ENCODE results near the gene RSBN1L.

DNA sequence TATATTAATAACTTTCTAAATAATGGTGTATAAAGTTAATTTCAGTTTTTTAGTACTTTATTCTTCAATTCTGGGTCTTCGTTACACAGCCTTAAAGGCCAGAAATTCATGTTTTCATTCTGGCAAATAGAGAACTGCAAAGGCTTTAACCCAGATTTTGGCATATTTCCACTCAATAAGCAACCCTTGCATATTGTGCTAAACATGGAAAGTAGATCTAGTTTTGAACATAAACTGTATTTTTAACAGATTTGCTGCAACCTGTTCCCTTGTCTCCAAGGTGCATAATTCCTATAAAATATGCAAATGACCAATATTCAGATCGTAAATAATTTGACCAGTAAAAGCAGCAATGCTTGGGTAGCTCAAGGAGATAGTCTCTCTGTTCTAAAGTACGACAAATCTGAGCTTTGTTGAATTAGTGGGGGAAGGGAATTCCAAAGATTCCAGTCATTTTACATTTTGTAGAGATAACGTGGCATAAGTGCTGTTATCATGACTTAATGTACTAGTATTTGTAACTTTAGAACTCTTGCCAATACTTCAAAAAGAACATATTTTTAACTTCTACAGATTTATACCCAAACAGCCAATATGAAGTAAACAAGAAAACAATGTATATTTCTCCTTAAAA, 46.4 kb upstream of the RSBN1L start:
- TF ChIP-seq, protein P1, sequence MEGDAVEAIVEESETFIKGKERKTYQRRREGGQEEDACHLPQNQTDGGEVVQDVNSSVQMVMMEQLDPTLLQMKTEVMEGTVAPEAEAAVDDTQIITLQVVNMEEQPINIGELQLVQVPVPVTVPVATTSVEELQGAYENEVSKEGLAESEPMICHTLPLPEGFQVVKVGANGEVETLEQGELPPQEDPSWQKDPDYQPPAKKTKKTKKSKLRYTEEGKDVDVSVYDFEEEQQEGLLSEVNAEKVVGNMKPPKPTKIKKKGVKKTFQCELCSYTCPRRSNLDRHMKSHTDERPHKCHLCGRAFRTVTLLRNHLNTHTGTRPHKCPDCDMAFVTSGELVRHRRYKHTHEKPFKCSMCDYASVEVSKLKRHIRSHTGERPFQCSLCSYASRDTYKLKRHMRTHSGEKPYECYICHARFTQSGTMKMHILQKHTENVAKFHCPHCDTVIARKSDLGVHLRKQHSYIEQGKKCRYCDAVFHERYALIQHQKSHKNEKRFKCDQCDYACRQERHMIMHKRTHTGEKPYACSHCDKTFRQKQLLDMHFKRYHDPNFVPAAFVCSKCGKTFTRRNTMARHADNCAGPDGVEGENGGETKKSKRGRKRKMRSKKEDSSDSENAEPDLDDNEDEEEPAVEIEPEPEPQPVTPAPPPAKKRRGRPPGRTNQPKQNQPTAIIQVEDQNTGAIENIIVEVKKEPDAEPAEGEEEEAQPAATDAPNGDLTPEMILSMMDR (conservative IDR thresholded peaks at IDR 0.05 in 1 of 2, IDR thresholded peaks at IDR 0.05 in 1 of 2; ENCODE audit: low read depth in 1 of 2, low read length in 2 of 2) = no peak
- no peak for TF ChIP-seq EZH2 (IDR thresholded peaks at IDR 0.05; ENCODE audit: low read length, missing control alignments)

Data from fibroblast of lung (primary cell).